Measurements from ENCODE around the gene NTSR2.

NTSR2 gene, protein sequence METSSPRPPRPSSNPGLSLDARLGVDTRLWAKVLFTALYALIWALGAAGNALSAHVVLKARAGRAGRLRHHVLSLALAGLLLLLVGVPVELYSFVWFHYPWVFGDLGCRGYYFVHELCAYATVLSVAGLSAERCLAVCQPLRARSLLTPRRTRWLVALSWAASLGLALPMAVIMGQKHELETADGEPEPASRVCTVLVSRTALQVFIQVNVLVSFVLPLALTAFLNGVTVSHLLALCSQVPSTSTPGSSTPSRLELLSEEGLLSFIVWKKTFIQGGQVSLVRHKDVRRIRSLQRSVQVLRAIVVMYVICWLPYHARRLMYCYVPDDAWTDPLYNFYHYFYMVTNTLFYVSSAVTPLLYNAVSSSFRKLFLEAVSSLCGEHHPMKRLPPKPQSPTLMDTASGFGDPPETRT

DNA sequence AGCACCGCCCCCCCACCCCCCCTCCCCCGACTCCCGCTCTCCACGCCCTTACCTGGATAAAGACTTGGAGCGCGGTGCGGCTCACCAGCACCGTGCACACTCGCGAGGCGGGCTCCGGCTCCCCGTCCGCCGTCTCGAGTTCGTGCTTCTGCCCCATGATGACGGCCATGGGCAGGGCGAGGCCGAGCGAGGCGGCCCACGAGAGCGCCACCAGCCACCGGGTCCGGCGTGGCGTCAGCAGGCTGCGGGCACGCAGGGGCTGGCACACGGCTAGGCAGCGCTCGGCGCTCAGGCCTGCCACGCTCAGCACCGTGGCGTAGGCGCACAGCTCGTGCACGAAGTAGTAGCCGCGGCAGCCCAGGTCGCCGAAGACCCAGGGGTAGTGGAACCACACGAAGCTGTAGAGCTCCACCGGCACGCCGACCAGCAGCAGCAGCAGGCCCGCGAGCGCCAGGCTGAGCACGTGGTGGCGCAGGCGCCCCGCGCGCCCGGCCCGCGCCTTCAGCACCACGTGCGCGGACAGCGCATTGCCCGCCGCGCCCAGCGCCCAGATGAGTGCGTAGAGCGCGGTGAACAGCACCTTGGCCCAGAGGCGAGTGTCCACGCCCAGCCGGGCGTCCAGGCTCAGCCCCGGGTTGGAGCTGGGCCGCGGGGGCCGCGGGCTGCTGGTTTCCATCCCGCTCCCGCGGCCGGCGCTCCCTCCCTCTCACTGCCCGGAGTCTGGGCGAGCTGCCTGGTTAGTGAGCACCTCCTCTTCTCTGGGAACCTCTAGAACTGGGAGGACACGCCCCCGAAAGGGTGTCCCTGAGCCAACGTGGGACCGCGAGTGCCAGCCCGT, at the start of gene NTSR2:
NTSR2 (minus strand) TSS at position 742 of the 838 bp plus-strand sequence; CDS start at position 676, 66 bp downstream.
- Histone ChIP-seq H3K4me3 (ENCODE audit: low read length) (no peak within 1 kb of the TSS), H3K9me2 (replicated peaks; ENCODE audit: control insufficient read depth, low read length) (no peaks in the 10 kb centered on the region), H3K4me1 (ENCODE audit: control insufficient read depth, low read length) (peaks cover 13% of the 10 kb centered on the region), H3K27ac (ENCODE audit: low read depth, low read length) (no peak within 1 kb of the TSS), H3K36me3 (ENCODE audit: control insufficient read depth, low read length) (no peaks in the 10 kb centered on the region), H4K20me1 (ENCODE audit: control insufficient read depth, insufficient read depth, low read depth, low read length) (no peaks in the 10 kb centered on the region), H3K27me3 (ENCODE audit: control insufficient read depth, low read length) (0 out of 2 replicates have a peak, but pooled peaks cover 2% of the 10 kb centered on the region), H3K9me3 (ENCODE audit: control insufficient read depth, insufficient read depth, low read length) (no peaks in the 10 kb centered on the region), H3F3A (ENCODE audit: control insufficient read depth, insufficient read depth) (no peaks in the 10 kb centered on the region), H3K4me2 (ENCODE audit: low read length) (no peak within 1 kb of the TSS), H3K79me2 (ENCODE audit: control insufficient read depth, low read length) (no peaks in the 10 kb centered on the region)
- TF ChIP-seq, protein P1, sequence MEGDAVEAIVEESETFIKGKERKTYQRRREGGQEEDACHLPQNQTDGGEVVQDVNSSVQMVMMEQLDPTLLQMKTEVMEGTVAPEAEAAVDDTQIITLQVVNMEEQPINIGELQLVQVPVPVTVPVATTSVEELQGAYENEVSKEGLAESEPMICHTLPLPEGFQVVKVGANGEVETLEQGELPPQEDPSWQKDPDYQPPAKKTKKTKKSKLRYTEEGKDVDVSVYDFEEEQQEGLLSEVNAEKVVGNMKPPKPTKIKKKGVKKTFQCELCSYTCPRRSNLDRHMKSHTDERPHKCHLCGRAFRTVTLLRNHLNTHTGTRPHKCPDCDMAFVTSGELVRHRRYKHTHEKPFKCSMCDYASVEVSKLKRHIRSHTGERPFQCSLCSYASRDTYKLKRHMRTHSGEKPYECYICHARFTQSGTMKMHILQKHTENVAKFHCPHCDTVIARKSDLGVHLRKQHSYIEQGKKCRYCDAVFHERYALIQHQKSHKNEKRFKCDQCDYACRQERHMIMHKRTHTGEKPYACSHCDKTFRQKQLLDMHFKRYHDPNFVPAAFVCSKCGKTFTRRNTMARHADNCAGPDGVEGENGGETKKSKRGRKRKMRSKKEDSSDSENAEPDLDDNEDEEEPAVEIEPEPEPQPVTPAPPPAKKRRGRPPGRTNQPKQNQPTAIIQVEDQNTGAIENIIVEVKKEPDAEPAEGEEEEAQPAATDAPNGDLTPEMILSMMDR (IDR thresholded peaks at IDR 0.05; ENCODE audit: low read depth, low read length, poor library complexity, severe bottlenecking): no peak
- no peak for TF ChIP-seq EZH2phosphoT487 (IDR thresholded peaks at IDR 0.05; ENCODE audit: borderline replicate concordance, low read length)

DNA sequence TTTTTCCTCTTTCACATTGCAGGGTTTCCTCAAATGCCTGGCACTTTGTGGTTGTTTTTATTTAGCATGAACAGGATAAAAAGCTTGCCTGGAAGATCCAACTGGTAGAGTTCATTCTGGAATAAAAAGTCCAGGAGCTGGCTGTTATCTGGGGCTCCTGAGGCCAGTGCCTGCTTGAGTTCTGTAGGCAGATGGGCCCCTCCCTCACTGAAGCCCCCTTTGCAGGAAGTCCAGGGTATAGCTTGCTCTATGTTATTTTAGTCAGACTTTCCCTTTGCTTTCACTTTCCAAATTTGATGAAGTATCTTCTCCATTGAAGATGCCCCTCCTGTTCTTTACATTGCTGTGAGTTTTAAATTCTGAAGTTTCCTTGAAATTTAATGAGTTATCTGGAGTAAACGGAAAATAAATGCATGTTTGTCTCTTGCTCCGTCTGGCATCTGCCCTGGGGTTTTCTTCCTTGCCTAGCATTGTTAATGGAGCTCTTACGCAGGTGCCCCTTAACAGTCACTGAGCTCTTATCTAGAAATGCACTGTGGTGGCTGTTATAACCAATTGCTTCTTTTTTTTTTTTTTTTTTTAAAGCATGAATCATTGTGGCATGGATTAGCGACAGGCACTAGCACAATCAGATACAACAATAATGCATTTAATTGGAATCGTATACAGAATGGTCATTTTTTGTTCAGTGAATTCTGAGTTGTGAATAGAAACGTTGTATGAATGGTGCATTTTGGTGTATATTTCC, 49.4 kb upstream of the NTSR2 start:
- H3K9me2 ChIP-seq (replicated peaks; ENCODE audit: control insufficient read depth, low read length): no peaks in the 10 kb centered on the region
- H3K36me3 ChIP-seq (ENCODE audit: control insufficient read depth, low read length): no peaks in the 10 kb centered on the region
- no peak overlapping the region for H3K4me3 ChIP-seq (ENCODE audit: low read length)
- H3K4me1 ChIP-seq (ENCODE audit: control insufficient read depth, low read length): peaks cover 14% of the 10 kb centered on the region
- no peaks in the 10 kb centered on the region for H3K9me3 ChIP-seq (ENCODE audit: control insufficient read depth, insufficient read depth, low read length)
- H4K20me1 ChIP-seq (ENCODE audit: control insufficient read depth, insufficient read depth, low read depth, low read length): no peaks in the 10 kb centered on the region; the same call in 1 of the 2 replicates
- TF ChIP-seq, protein P1 (IDR thresholded peaks at IDR 0.05; ENCODE audit: low read depth, low read length, poor library complexity, severe bottlenecking): no peak
- no peak for TF ChIP-seq EZH2phosphoT487 (IDR thresholded peaks at IDR 0.05; ENCODE audit: borderline replicate concordance, low read length)
- H3K27me3 ChIP-seq (ENCODE audit: control insufficient read depth, low read length): peaks cover 71% of the 10 kb centered on the region
- no peak overlapping the region for H3K4me2 ChIP-seq (ENCODE audit: low read length)
- H3F3A ChIP-seq (ENCODE audit: control insufficient read depth, insufficient read depth): no peaks in the 10 kb centered on the region
- no peak overlapping the region for H3K27ac ChIP-seq (ENCODE audit: low read depth, low read length)
- no peaks in the 10 kb centered on the region for H3K79me2 ChIP-seq (ENCODE audit: control insufficient read depth, low read length)

DNA sequence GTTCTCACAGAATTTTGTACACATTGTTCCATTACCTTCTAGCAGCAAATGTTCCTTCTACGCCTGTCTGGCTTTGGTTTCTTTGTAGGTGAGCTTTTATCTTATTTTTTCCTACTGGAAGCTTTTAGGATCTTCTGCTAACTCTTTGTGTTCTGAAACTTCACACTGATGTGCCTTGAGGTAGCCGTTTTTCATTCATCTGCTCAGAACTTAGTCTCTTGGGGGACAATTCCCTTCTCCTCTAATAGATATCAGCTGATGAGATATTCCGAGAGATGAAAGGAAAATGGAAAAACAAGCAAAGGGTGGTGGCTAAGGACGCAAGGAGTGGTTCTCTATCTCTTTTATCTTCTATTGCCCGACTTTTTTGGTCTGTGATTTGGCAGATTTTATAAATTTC, 48.6 kb upstream of the NTSR2 start:
- H3K4me1 ChIP-seq (ENCODE audit: control insufficient read depth, low read length): peaks cover 14% of the 10 kb centered on the region
- H3K9me3 ChIP-seq (ENCODE audit: control insufficient read depth, insufficient read depth, low read length): no peaks in the 10 kb centered on the region
- H4K20me1 ChIP-seq (ENCODE audit: control insufficient read depth, insufficient read depth, low read depth, low read length): no peaks in the 10 kb centered on the region; the same call in 1 of the 2 replicates
- H3K79me2 ChIP-seq (ENCODE audit: control insufficient read depth, low read length): no peaks in the 10 kb centered on the region
- H3K27me3 ChIP-seq (ENCODE audit: control insufficient read depth, low read length): peaks cover 67% of the 10 kb centered on the region
- H3K4me3 ChIP-seq (ENCODE audit: low read length): no peak overlapping the region
- TF ChIP-seq, protein P1 (IDR thresholded peaks at IDR 0.05; ENCODE audit: low read depth, low read length, poor library complexity, severe bottlenecking): no peak
- TF ChIP-seq EZH2phosphoT487 (IDR thresholded peaks at IDR 0.05; ENCODE audit: borderline replicate concordance, low read length): no peak
- no peaks in the 10 kb centered on the region for H3F3A ChIP-seq (ENCODE audit: control insufficient read depth, insufficient read depth)
- no peaks in the 10 kb centered on the region for H3K9me2 ChIP-seq (replicated peaks; ENCODE audit: control insufficient read depth, low read length)
- H3K27ac ChIP-seq (ENCODE audit: low read depth, low read length): no peak overlapping the region
- no peak overlapping the region for H3K4me2 ChIP-seq (ENCODE audit: low read length)
- no peaks in the 10 kb centered on the region for H3K36me3 ChIP-seq (ENCODE audit: control insufficient read depth, low read length)

Data from DOHH2 (cell line).